HG02870 (cell line): ENCODE results near the gene LARGE1.

Experiments
- ATAC-seq: cut with Tn5 transposase; IDR thresholded peaks from one replicate; pipeline ENCODE4 v1.9.1; 2021; ENCODE audit warnings: mild to moderate bottlenecking, moderate library complexity; ENCODE audit not compliant: unreplicated experiment

Gene LARGE1

GRCh38 chr22:33459137-33459536 is 461.1 kb downstream of the LARGE1 start:
- ATAC-seq = no peak

GRCh38 chr22:33456511-33456910 is 463.8 kb downstream of the LARGE1 start:
- ATAC-seq = no peak

GRCh38 chr22:33455036-33455435 is 465.2 kb downstream of the LARGE1 start:
- ATAC-seq = no peak

GRCh38 chr22:33451866-33452469 is 468.3 kb downstream of the LARGE1 start:
- ATAC-seq = no peak

- no peak for ATAC-seq
These were observed 469.5 kb downstream of the LARGE1 start for GRCh38 chr22:33450756-33451155.

GRCh38 chr22:33447733-33448132 is 472.5 kb downstream of the LARGE1 start:
- ATAC-seq = no peak

GRCh38 chr22:33443683-33444082 is 476.6 kb downstream of the LARGE1 start:
- no peak for ATAC-seq

GRCh38 chr22:33440756-33441155 is 479.5 kb downstream of the LARGE1 start:
- ATAC-seq = no peak

GRCh38 chr22:33438273-33438672 is 482.0 kb downstream of the LARGE1 start:
- no peak for ATAC-seq

- no peak for ATAC-seq
These were observed 489.0 kb downstream of the LARGE1 start for GRCh38 chr22:33431300-33431699.

- no peak for ATAC-seq
These were observed 491.0 kb downstream of the LARGE1 start for GRCh38 chr22:33429281-33429680.

GRCh38 chr22:33427461-33427860 is 492.8 kb downstream of the LARGE1 start:
- ATAC-seq = no peak

- no peak for ATAC-seq
These were observed 493.8 kb downstream of the LARGE1 start for GRCh38 chr22:33426451-33426850.

- no peak for ATAC-seq
These were observed 498.4 kb downstream of the LARGE1 start for GRCh38 chr22:33421859-33422258.

- ATAC-seq = no peak
These were observed 501.8 kb downstream of the LARGE1 start for GRCh38 chr22:33418484-33418883.

GRCh38 chr22:33415401-33415800 is 504.9 kb downstream of the LARGE1 start:
- no peak for ATAC-seq

GRCh38 chr22:33409079-33409478 is 511.2 kb downstream of the LARGE1 start:
- no peak for ATAC-seq

- no peak for ATAC-seq
These were observed 515.1 kb downstream of the LARGE1 start for GRCh38 chr22:33405194-33405593.

- ATAC-seq = no peak
These were observed 515.6 kb downstream of the LARGE1 start for GRCh38 chr22:33404723-33405122.

- ATAC-seq = no peak
These were observed 518.0 kb downstream of the LARGE1 start for GRCh38 chr22:33402325-33402724.

GRCh38 chr22:33401291-33401690 is 519.0 kb downstream of the LARGE1 start:
- no peak for ATAC-seq

GRCh38 chr22:33400891-33401290 is 519.4 kb downstream of the LARGE1 start:
- no peak for ATAC-seq

GRCh38 chr22:33400061-33400840 is 520.0 kb downstream of the LARGE1 start:
- ATAC-seq = no peak
